GM21737 (cell line): ENCODE results near the gene LPIN1.
A peak's percentile ranks its signal among the peaks of the same experiment; 100 is the strongest.

Experiments
- ATAC-seq: cut with Tn5 transposase; IDR thresholded peaks from one replicate; pipeline ENCODE4 v1.9.1; 2021; ENCODE audit warnings: mild to moderate bottlenecking, moderate library complexity; ENCODE audit not compliant: unreplicated experiment

LPIN1 gene

GRCh38 chr2:11761259-11761658 is 14.8 kb downstream of the LPIN1 start:
- ATAC-seq: no peak

GRCh38 chr2:11762031-11762430 is 15.6 kb downstream of the LPIN1 start:
- ATAC-seq: no peak

GRCh38 chr2:11762799-11763461 is 16.5 kb downstream of the LPIN1 start:
- ATAC-seq: no peak

- no peak for ATAC-seq
Measured at GRCh38 chr2:11764359-11764758, 17.9 kb downstream of the LPIN1 start.

- no peak for ATAC-seq
Measured at GRCh38 chr2:11764920-11765319, 18.5 kb downstream of the LPIN1 start.

GRCh38 chr2:11765501-11765900 is 19.1 kb downstream of the LPIN1 start:
- ATAC-seq: no peak

- no peak for ATAC-seq
Measured at GRCh38 chr2:11766016-11766415, 19.6 kb downstream of the LPIN1 start.

- ATAC-seq: no peak
Measured at GRCh38 chr2:11767779-11768178, 21.3 kb downstream of the LPIN1 start.

GRCh38 chr2:11768946-11769345 is 22.5 kb downstream of the LPIN1 start:
- no peak for ATAC-seq

GRCh38 chr2:11769516-11769915 is 23.1 kb downstream of the LPIN1 start:
- no peak for ATAC-seq

GRCh38 chr2:11770531-11771188 is 24.2 kb downstream of the LPIN1 start:
- ATAC-seq: no peak

GRCh38 chr2:11771971-11772615 is 25.7 kb downstream of the LPIN1 start:
- no peak for ATAC-seq

- ATAC-seq: no peak
Measured at GRCh38 chr2:11773111-11773510, 26.7 kb downstream of the LPIN1 start.

- ATAC-seq: no peak
Measured at GRCh38 chr2:11773747-11774525, 27.5 kb downstream of the LPIN1 start.

- no peak for ATAC-seq
Measured at GRCh38 chr2:11774600-11774999, 28.2 kb downstream of the LPIN1 start.

GRCh38 chr2:11775384-11775783 is 29.0 kb downstream of the LPIN1 start:
- ATAC-seq: peak; percentile 70

- ATAC-seq: no peak
Measured at GRCh38 chr2:11777066-11777782, 30.8 kb downstream of the LPIN1 start.

GRCh38 chr2:11777886-11778415 is 31.5 kb downstream of the LPIN1 start:
- ATAC-seq: no peak

GRCh38 chr2:11778416-11778815 is 32.0 kb downstream of the LPIN1 start:
- ATAC-seq: no peak

GRCh38 chr2:11778923-11779757 is 32.7 kb downstream of the LPIN1 start:
- ATAC-seq: peak; percentile 74
